NCI-H1694 treated with DMSO at 0.1 percent for 48 hours (cell line): Measurements from ENCODE around the gene ZFHX3.
A peak's percentile ranks its signal among the peaks of the same experiment; 100 is the strongest.
"Not testable (repeated sequence)": the region's sequence is repeated elsewhere in the genome, so short reads cannot be mapped to it uniquely, and the experiment has no call there.

Source experiments
- DNase-seq: peaks from one replicate; lab custom pipeline; 2025; lab: John Stamatoyannopoulos, UW

The ZFHX3 gene

DNA sequence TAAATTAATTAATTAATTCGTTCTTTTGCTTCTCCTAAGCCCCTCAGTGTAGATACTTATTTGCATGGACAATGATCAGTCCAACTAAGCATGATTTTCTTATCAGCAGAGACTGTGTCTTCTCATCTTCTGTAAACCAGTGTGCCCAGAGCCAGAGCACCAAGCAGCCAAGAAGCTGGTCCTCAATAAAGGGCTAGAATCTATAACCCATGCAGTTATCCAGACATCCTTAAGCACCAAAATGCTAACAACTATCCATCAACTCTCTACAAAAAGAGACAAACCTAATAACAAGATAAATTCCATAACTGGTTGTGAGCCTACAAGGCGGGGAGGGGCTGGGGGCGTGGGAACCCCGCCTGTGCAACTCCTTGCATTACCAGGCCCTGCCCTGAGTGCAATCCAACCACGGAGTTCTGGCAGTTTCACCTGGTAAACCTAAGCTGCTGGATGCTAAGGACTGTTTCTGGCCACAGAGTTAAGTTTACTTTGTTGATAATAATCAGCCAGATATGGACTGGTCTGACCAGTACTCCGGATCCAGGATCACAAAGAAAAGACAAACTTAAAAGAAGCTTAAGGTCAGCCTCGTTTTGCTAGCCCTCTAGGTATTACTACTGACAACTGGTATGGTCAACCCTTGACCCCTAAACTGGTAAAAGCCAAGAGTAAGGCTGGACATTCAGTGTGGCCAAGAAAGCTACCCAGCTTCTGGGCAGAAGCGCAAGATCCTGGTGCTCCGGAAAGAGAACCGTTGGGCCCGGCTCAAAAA, 51.5 kb downstream of the ZFHX3 start:
- no peak for DNase-seq

GRCh38 chr16:72995882-72996270, 52.1 kb downstream of the ZFHX3 start:
- not testable (repeated sequence) for DNase-seq

DNA sequence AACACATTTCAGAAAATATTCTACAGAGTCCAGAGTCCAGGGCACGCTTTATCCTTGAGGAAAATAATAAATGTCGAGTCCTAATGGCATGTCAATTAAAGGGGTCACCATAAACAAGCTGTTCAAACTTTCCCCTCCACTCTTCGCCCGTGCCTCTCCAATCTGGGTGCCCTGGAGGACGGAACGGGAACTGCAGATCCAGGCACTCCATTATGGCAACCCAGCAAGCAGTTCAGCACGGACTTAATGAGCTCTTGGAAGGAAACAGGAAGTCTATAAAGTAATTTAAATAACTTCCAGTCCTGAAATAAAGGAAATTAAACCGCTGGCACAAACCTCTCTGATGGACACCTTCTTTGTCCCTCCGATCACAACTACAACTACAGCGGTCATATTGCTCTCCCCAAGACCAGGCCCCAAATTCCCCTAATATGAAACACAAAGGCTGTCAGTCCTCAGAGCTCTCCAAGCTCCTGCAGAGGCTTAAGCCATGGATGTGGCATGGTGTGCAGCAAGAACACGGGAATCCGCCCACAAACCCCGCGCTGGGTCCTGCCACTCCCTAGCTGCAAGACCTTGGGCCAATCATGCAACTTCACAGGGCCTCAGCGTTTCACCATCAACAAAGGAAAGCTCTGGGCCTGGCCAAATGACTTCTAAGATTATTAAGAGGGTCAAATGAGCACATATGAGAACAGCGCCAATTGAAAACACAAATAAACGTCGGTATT, 52.6 kb downstream of the ZFHX3 start:
- DNase-seq = no peak

- DNase-seq = no peak
Observed at GRCh38 chr16:72992142-72992601, 55.8 kb downstream of the ZFHX3 start.

DNA sequence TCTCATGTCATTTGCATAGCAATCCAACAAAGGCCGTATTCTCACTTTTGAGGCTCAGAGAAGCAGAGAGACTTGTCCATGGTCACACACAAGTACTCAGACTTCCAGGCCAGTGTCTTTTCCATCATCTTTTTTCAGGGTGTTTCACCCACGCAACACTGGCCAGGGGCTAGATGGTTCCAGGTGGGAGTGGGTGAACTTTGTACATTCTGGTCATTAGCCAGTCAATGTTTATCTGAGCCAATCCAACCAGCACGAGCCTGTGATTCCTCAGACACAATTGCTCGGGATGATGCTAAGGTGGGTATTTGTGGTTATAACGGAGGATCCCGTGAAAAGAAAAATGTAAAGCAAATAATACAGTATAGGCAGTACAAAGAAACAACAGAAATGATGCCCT, 56.3 kb downstream of the ZFHX3 start:
- no peak for DNase-seq

DNA sequence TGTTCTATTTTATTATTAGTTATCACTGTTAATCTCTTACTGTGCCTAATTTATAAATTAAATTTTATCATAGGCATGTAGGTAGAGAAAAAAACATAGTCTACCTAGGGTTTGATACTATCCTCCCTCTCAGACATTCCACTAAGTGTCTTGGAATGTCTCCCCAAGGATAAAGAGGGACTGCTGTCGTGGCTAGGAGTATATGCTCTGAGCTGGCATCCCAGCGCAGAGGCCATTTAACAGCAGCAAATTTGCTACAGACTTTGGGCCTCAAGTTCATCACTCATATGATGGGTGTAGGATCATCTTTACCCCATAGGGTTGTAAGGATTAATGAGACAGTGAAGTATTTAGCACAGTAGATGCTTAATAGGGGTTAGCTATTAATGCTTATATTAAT, 56.7 kb downstream of the ZFHX3 start:
- DNase-seq = no peak

- DNase-seq = no peak
Observed at GRCh38 chr16:72990571-72990970, 57.4 kb downstream of the ZFHX3 start.

- DNase-seq = no peak
Observed at GRCh38 chr16:72989579-72990551, 58.1 kb downstream of the ZFHX3 start.

- DNase-seq = not testable (repeated sequence)
Observed at GRCh38 chr16:72989203-72989578, 58.7 kb downstream of the ZFHX3 start.

DNA sequence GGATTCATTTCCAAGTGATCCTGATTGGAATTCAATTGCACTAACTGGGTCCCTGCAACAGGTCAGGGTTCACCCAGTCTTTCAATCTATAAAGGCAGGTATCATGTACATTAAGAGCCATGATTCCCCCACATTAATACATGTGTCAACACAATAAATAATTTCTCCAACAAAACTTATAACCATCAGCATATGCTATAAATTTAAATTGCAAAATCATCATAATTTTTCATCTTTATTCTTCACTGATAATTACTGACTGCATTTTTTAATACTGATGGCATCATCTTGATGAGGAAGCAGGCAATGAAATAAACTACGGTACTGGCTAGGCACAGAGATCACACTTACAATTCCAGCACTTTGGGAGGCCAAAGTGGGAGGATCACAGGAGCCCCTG, 59.4 kb downstream of the ZFHX3 start:
- no peak for DNase-seq

GRCh38 chr16:72987480-72987901, 60.4 kb downstream of the ZFHX3 start:
- DNase-seq = peak; percentile 62

- no peak for DNase-seq
Observed at GRCh38 chr16:72985995-72986394, 61.9 kb downstream of the ZFHX3 start.

GRCh38 chr16:72985148-72985941, 62.6 kb downstream of the ZFHX3 start:
- DNase-seq = peak; percentile 40

GRCh38 chr16:72983728-72984350, 64.1 kb downstream of the ZFHX3 start:
- DNase-seq = peak; percentile 8

- DNase-seq = no peak
Observed at GRCh38 chr16:72983241-72983640, 64.7 kb downstream of the ZFHX3 start.

DNA sequence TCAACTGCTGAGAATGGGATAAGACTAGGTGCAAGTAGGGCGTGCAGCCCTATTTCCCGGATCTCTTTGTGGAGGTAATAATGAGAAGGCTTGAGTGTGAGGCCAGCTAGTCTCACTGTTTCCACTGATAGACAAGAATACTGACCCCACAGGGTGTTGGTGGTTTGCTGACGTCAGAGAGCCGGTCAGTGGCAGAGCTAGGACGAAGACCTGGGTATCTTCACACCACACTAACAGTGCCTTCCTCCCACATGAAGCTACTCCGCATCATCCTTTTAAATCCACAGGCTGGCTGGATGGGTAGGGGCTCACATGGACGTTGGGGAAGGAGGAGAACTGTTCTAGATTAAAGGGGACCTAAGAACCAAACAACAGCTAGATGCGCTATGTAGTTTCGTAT, 68.0 kb downstream of the ZFHX3 start:
- no peak for DNase-seq

DNA sequence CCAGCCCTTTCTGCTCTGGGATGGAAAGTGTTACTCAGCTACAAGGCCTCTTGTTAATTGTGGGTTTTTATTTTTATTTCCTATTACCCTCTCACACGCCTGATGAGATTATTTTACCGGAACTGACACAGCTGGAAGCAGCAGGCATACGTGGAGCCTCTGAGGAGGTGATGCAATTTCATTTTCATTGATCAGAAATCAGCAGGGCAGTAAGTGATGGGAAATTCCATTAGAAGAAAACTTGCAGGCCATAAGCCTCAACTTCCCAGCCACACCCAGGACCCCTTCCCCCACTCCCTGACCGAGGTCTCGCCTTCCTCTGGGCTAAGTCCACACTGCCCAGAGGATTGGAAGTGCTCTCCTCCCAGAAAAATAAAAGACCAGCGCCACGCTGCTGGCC, 69.7 kb downstream of the ZFHX3 start:
- no peak for DNase-seq

GRCh38 chr16:72977127-72977526, 70.8 kb downstream of the ZFHX3 start:
- no peak for DNase-seq

GRCh38 chr16:72976438-72977064, 71.4 kb downstream of the ZFHX3 start:
- no peak for DNase-seq

GRCh38 chr16:72975809-72976437, 72.0 kb downstream of the ZFHX3 start:
- DNase-seq = peak; percentile 8
